Small intestine (tissue), 7 donors: ENCODE results near the gene ACSL3. TPM values are rescaled to one million over a fixed set of nuclear protein-coding genes. Genes with fewer than 3 reads are reported as not detected.
"Not testable (repeated sequence)": the region's sequence is repeated elsewhere in the genome, so short reads cannot be mapped to it uniquely, and the experiment has no call there.

ENCODE experiments used
- DNase-seq, 2 donors: peaks; one replicate each; pipeline versions ENCODE4 v3.0.0 to v3.0.0-alpha.2; 2013
- FAIRE-seq: peaks from 2 replicates; lab custom pipeline; 2012; peaks lifted over from hg19 to GRCh38; lab: Jason Lieb, UNC
- H3K27ac ChIP-seq, 3 donors: one replicate each; pipeline ENCODE4 v1.5.1; 2013; ENCODE audit warnings: low read length in 2 of 3, mild to moderate bottlenecking in 2 of 3, control low read depth in 1 of 3, inconsistent platforms in 1 of 3, low read depth in 1 of 3, moderate library complexity in 1 of 3
- H3K27me3 ChIP-seq, 3 donors: one replicate each; pipeline ENCODE4 v1.6.1; 2013; ENCODE audit warnings: low read length in 3 of 3, inconsistent platforms in 1 of 3; ENCODE audit not compliant: control insufficient read depth in 3 of 3, insufficient read depth in 3 of 3
- H3K36me3 ChIP-seq, 3 donors: one replicate each; pipeline ENCODE4 v1.6.1; 2013; ENCODE audit warnings: low read length in 3 of 3, inconsistent platforms in 1 of 3, low read depth in 1 of 3, mild to moderate bottlenecking in 1 of 3, moderate library complexity in 1 of 3; ENCODE audit not compliant: control insufficient read depth in 3 of 3, insufficient read depth in 2 of 3
- H3K4me1 ChIP-seq, 3 donors: one replicate each; pipeline ENCODE4 v1.6.1; 2013; ENCODE audit warnings: low read length in 2 of 3, inconsistent platforms in 1 of 3, low read depth in 1 of 3, mild to moderate bottlenecking in 1 of 3, moderate library complexity in 1 of 3; ENCODE audit not compliant: control insufficient read depth in 3 of 3, insufficient read depth in 2 of 3
- H3K4me3 ChIP-seq, 3 donors: one replicate each; pipeline ENCODE4 v1.5.1; 2013; ENCODE audit warnings: low read length in 3 of 3, control low read depth in 1 of 3, inconsistent platforms in 1 of 3, low read depth in 1 of 3, mild to moderate bottlenecking in 1 of 3, moderate library complexity in 1 of 3
- H3K9me3 ChIP-seq, 2 donors: one replicate each; pipeline ENCODE4 v1.6.1; 2013; ENCODE audit warnings: low read depth in 1 of 2, low read length in 1 of 2; ENCODE audit not compliant: control insufficient read depth in 2 of 2, insufficient read depth in 1 of 2
- WGBS, 3 donors: extraction: QIAGEN DNeasy Blood & Tissue Kit; methylation state at CpG; one replicate each; pipeline ENCODE4 v1.1.7; 2013; 5-methylcytosine and 5-hydroxymethylcytosine counted together
- polyA plus RNA-seq, 4 donors: library from polyadenylated mRNA; stranded (reverse) in 3 of 4; unstranded in 1 of 4; fragments of 200-250 nt in 3 of 4; fragments of 120-200 nt in 1 of 4; gene quantifications; one replicate each; pipeline versions ENCODE4 v1.2.1 to v1.2.3, GENCODE V29; 2013
- donor health status: healthy with polysubstance abuse.
- donor health status: control.
- donor health status: control.
- donor health status: Bipolar disorder and iron deficiency.
- donor health status: healthy.

The ACSL3 gene
- polyA plus RNA-seq, 4 donors: 6.0 to 34.0 (median 21.2) TPM

GRCh38 chr2:222915092-222915957, 54.5 kb downstream of the ACSL3 start:
- Histone ChIP-seq H3K36me3 (peaks cover 0 to 10% (median 6%) of the 10 kb centered on the region in 3 donors), H3K27ac (no peak overlapping the region), H3K4me3 (no peak overlapping the region), H3K9me3 (no peaks in the 10 kb centered on the region), H3K4me1 (peaks cover 0 to 2% (median 0%) of the 10 kb centered on the region in 3 donors), H3K27me3 (no peaks in the 10 kb centered on the region)
- WGBS, 3 donors: 68 to 78% (median 73%) methylated on average over 7 of the region's 7 CpGs
- DNase-seq: no peak
- FAIRE-seq: peak; percentile 44

- H3K4me1 ChIP-seq: peaks cover 0 to 2% (median 0%) of the 10 kb centered on the region in 3 donors
- no peak overlapping the region for H3K4me3 ChIP-seq
- FAIRE-seq (peak; percentile 91), DNase-seq (no peak)
- 92 to 96% (median 92%) methylated on average over 11 of the region's 11 CpGs for WGBS, 3 donors
- H3K36me3 ChIP-seq: peaks cover 0 to 13% (median 6%) of the 10 kb centered on the region in 3 donors
- no peaks in the 10 kb centered on the region for H3K27me3 ChIP-seq
- no peak overlapping the region for H3K27ac ChIP-seq
- H3K9me3 ChIP-seq: no peaks in the 10 kb centered on the region
Measured at GRCh38 chr2:222916229-222917197, 55.7 kb downstream of the ACSL3 start.

DNA sequence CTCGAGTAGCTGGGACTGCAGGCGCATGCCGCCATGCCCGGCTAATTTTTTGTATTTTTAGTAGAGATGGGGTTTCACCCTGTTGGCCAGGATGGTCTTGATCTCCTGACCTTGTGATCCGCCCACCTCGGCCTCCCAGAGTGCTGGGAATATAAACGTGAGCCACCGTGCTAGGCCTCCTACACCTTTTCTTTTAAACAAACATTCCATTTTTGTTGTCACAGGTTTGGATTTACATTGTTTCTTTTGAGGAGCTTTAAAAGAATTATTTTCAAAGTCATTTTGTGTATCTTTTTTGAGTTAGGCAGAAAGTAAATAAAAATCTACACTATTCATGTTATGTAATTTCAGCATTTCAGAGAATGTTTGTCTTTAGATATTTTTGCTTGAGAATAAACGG, 56.4 kb downstream of the ACSL3 start:
- not testable (repeated sequence) for H3K27me3 ChIP-seq, H3K9me3 ChIP-seq, DNase-seq, H3K4me1 ChIP-seq, H3K4me3 ChIP-seq, FAIRE-seq, H3K27ac ChIP-seq
- H3K36me3 ChIP-seq: peaks cover 0 to 13% (median 6%) of the 10 kb centered on the region in 3 donors
- WGBS, 3 donors: 81 to 85% (median 83%) methylated on average over 9 of the region's 9 CpGs

DNA sequence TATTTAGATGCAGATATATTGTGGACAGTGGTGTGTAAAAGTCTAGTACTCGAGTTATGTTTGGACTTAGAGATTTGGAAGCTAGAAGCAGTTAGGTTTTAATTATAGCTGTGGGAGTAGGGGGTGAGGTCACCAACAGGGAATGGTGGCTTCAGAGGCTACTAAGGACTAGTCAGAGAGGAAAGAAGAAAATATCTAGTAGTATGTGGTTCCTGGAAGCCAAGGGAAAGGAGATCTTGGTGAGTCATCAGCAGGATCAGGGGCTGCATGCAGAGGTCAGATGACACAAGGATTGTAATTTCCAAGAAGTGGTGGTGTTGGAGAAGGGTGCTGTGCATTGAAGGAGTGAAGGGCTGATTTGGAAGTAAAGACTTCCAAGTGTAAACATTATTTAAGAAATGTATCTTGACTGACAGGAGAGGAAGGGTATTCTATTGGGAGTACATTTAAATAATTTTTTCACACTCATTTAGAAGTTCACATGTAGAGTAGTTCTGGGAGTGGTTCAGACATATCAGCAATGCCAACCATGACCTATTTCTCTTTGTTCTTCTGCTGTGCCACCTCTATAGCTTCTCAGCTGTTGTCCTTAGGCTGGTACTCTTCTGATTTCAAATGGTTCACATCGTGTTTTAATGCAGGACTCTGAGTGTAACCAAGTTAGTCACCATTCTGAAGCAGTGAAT, 59.1 kb downstream of the ACSL3 start:
- Histone ChIP-seq H3K36me3 (peaks cover 0 to 15% (median 14%) of the 10 kb centered on the region in 3 donors), H3K9me3 (no peaks in the 10 kb centered on the region), H3K27ac (no peak overlapping the region), H3K27me3 (no peaks in the 10 kb centered on the region), H3K4me1 (peaks cover 0 to 2% (median 0%) of the 10 kb centered on the region in 3 donors), H3K4me3 (no peak overlapping the region)
- WGBS, 3 donors: 85 to 89% (median 86%) methylated on average over 2 of the region's 2 CpGs
- FAIRE-seq: no peak
- DNase-seq: no peak

- H3K36me3 ChIP-seq: peaks cover 0 to 19% (median 19%) of the 10 kb centered on the region in 3 donors
Measured at GRCh38 chr2:222920657-222921186, 59.9 kb downstream of the ACSL3 start.

DNA sequence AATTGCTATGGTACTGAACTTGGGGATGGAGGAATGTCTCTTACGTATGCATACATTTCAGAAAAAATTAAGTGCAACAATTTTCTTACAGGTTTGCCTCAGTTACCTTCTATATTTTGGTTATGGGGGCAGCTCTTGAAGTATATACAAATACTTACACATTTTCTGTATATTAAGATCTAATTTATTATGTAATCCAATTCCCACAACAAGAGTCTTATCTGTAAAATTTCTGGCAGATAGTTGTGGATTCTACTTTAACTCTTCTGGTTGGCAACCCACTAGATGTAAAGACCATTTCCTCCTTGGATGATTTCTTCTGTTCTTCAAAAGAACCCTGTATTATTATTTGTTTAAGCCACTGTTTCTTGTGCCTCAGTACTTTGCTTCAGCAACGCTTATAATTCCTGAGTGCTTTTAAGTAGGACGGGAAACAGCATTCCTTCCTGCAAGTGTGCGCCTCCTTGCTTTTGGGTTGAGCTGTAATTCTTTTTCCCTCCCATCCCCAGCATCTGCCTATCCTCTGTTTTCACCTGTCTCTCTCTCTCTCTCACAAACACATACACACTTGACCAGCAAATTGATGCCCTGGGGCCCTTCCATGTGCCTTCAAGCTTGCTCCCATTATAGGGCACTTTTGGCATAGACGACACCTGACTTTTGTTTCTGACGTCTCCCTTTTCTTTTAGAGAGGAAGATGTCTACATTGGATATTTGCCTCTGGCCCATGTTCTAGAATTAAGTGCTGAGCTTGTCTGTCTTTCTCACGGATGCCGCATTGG, 61.4 kb downstream of the ACSL3 start:
- H3K27ac ChIP-seq: no peak overlapping the region
- no peaks in the 10 kb centered on the region for H3K9me3 ChIP-seq
- no peak for DNase-seq
- H3K27me3 ChIP-seq: no peaks in the 10 kb centered on the region
- no peak overlapping the region for H3K4me3 ChIP-seq
- H3K36me3 ChIP-seq: peaks cover 3 to 18% (median 18%) of the 10 kb centered on the region in 3 donors
- WGBS, 3 donors: 95 to 96% (median 96%) methylated on average over 8 of the region's 8 CpGs
- FAIRE-seq: no peak
- peaks cover 0 to 2% (median 0%) of the 10 kb centered on the region in 3 donors for H3K4me1 ChIP-seq

More at GRCh38 chr2:222920657-222921186, 59.9 kb downstream of the ACSL3 start:
- 91 to 97% (median 96%) methylated on average over 5 of the region's 5 CpGs for WGBS, 3 donors
- Histone ChIP-seq H3K4me3 (no peak overlapping the region), H3K4me1 (peaks cover 0 to 2% (median 0%) of the 10 kb centered on the region in 3 donors), H3K9me3 (no peaks in the 10 kb centered on the region), H3K27me3 (no peaks in the 10 kb centered on the region), H3K27ac (no peak overlapping the region)
- FAIRE-seq (no peak), DNase-seq (no peak)

- Histone ChIP-seq H3K4me1 (no peaks in the 10 kb centered on the region), H3K4me3 (no peak overlapping the region), H3K27me3 (no peaks in the 10 kb centered on the region), H3K27ac (no peak overlapping the region), H3K36me3 (peaks cover 3 to 22% (median 18%) of the 10 kb centered on the region in 3 donors), H3K9me3 (no peaks in the 10 kb centered on the region)
- 95 to 96% (median 95%) methylated on average over 9 of the region's 9 CpGs for WGBS, 3 donors
- DNase-seq (no peak), FAIRE-seq (no peak)
Measured at GRCh38 chr2:222926915-222927314, 66.1 kb downstream of the ACSL3 start.
